GM12878 (cell line): ENCODE measurements around the gene COMMD1. TPM values are rescaled to one million over a fixed set of nuclear protein-coding genes. Genes with fewer than 3 reads are reported as not detected.

ENCODE experiments used
- ATAC-seq: fragments of 200-7000 bp; cut with Tn5 transposase; 3 replicates; pipeline ENCODE4 v1.9.1; 2020; ENCODE audit warnings: mild to moderate bottlenecking, moderate library complexity
- BruUV-seq: library from RNA; stranded (reverse); fragments of 400-500 nt; replicated peaks from 2 replicates; lab custom pipeline; 2021; lab: Mats Ljungman, UMichigan
- CTCF ChIA-PET: fragments of 300-600 bp; sonication (Branson Sonifier 250); formaldehyde crosslinking; extraction: SDS; loops from one replicate; lab custom pipeline; 2021; ENCODE audit warnings: inconsistent platforms; lab: Yijun Ruan, JAX
- POLR2A ChIA-PET: fragments of 350-600 bp; formaldehyde crosslinking; extraction: SDS; loops from one replicate; lab custom pipeline; 2021; ENCODE audit warnings: inconsistent platforms; lab: Charles Lee
- RAD21 ChIA-PET: fragments of 300-600 bp; sonication (Branson Sonifier 250); formaldehyde crosslinking; loops from one replicate; lab custom pipeline; 2023; ENCODE audit warnings: antibody characterized with exemption; ENCODE audit not compliant: unreplicated experiment; lab: Charles Lee
- SMC1A ChIA-PET: fragments of 300-600 bp; sonication (Branson Sonifier 250); formaldehyde crosslinking; loops from one replicate; lab custom pipeline; 2023; ENCODE audit not compliant: unreplicated experiment, uncharacterized antibody; lab: Charles Lee
- DNase-seq: peaks from one replicate; pipeline ENCODE4 v3.0.0-alpha.2; 2011; ENCODE audit warnings: low read depth, low spot score
- FAIRE-seq: peaks from 3 replicates; lab custom pipeline; 2011; peaks lifted over from hg19 to GRCh38; lab: Jason Lieb, UNC
- H2AFZ ChIP-seq: 2 replicates; pipeline ENCODE4 v1.6.0; 2011; ENCODE audit warnings: low read depth, low read length, control low read depth; ENCODE audit not compliant: control insufficient read depth
- H3K27ac ChIP-seq: 2 replicates; pipeline ENCODE4 v1.5.1; 2011; ENCODE audit warnings: control low read depth; ENCODE audit not compliant: control insufficient read depth, insufficient read depth
- H3K27me3 ChIP-seq, 2 experiments: replicated peaks in 1 of 2; 2 replicates each; pipeline versions ENCODE4 v1.6.0 to v1.6.1; 2011; ENCODE audit warnings: low read length in 1 of 2; ENCODE audit not compliant: control insufficient read depth in 2 of 2, insufficient read depth in 2 of 2
- H3K36me3 ChIP-seq, 2 experiments: 2 replicates each; pipeline ENCODE4 v1.5.1; 2011; ENCODE audit warnings: low read length in 1 of 2; ENCODE audit not compliant: control insufficient read depth in 2 of 2, insufficient read depth in 2 of 2
- H3K4me1 ChIP-seq: 2 replicates; pipeline ENCODE4 v1.6.1; 2011; ENCODE audit warnings: mild to moderate bottlenecking, low read length, moderate library complexity, mixed read lengths; ENCODE audit not compliant: control insufficient read depth, insufficient read depth
- H3K4me2 ChIP-seq: 2 replicates; pipeline ENCODE4 v1.6.0; 2011; ENCODE audit warnings: control low read depth; ENCODE audit not compliant: control insufficient read depth, insufficient read depth
- H3K4me3 ChIP-seq: fragments of 200-600 bp; sonication (generic); 2 replicates; pipeline ENCODE4 v1.5.1; 2016
- H3K79me2 ChIP-seq: 2 replicates; pipeline ENCODE4 v1.6.0; 2011; ENCODE audit warnings: low read length; ENCODE audit not compliant: control insufficient read depth, insufficient read depth
- H3K9ac ChIP-seq: 2 replicates; pipeline ENCODE4 v1.8.0; 2011; ENCODE audit warnings: low read length, control low read depth, mixed read lengths; ENCODE audit not compliant: control insufficient read depth, insufficient read depth
- H3K9me3 ChIP-seq: replicated peaks from 3 replicates; pipeline ENCODE4 v1.5.1; 2011; ENCODE audit warnings: mild to moderate bottlenecking, low read length; ENCODE audit not compliant: control insufficient read depth, insufficient read depth
- H4K20me1 ChIP-seq: 2 replicates; pipeline ENCODE4 v1.6.0; 2011; ENCODE audit not compliant: control insufficient read depth, insufficient read depth
- BHLHE40 ChIP-seq, 2 experiments: fragments of 450-650 bp in 1 of 2; IDR thresholded peaks; 2 replicates each; pipeline ENCODE4 v1.6.1; 2011 to 2017; ENCODE audit warnings: low read depth in 2 of 2, borderline replicate concordance in 1 of 2, improper control_type of control experiment in 1 of 2, low read length in 1 of 2, mild to moderate bottlenecking in 1 of 2
- EED ChIP-seq: sonication (generic); IDR thresholded peaks from 2 replicates; pipeline ENCODE4 v1.6.1; 2016; ENCODE audit warnings: antibody characterized with exemption, low read depth
- HSF1 ChIP-seq: fragments of 150-350 bp; IDR thresholded peaks from 2 replicates; pipeline ENCODE4 v1.6.1; 2014; ENCODE audit warnings: mild to moderate bottlenecking, low read depth, low read length
- IKZF2 ChIP-seq, 2 experiments: fragments of 450-650 bp; IDR thresholded peaks; 2 replicates each; pipeline ENCODE4 v1.6.1; 2017; ENCODE audit warnings: mild to moderate bottlenecking in 2 of 2, moderate library complexity in 2 of 2
- RELB ChIP-seq: fragments of 450-650 bp; IDR thresholded peaks from 2 replicates; pipeline ENCODE4 v1.6.1; 2017; ENCODE audit warnings: low read depth, mild to moderate bottlenecking, moderate library complexity
- SPI1 ChIP-seq: IDR thresholded peaks from 2 replicates; pipeline ENCODE4 v1.6.1; 2011; ENCODE audit warnings: low read depth, mild to moderate bottlenecking, low read length, moderate library complexity, borderline replicate concordance; ENCODE audit not compliant: insufficient read depth
- ZBTB40 ChIP-seq: fragments of 450-650 bp; IDR thresholded peaks from 2 replicates; pipeline ENCODE4 v1.6.1; 2016; ENCODE audit warnings: mild to moderate bottlenecking, moderate library complexity, borderline replicate concordance
- in situ Hi-C: fragments of 300-500 bp; cut with MboI; formaldehyde crosslinking; loops from 9 replicates; pipeline ENCODE4 v1.14.3; 2018; ENCODE audit warnings: mixed read lengths
- intact Hi-C: fragments of 100-400 bp; cut with micrococcal nuclease; formaldehyde crosslinking; loops from one replicate; pipeline ENCODE4 v1.14.2; 2022; ENCODE audit not compliant: unreplicated experiment
- polyA plus RNA-seq, 11 experiments: library from polyadenylated mRNA; depleted of rRNA in 4 of 11; unstranded in 6 of 11; stranded (reverse) in 5 of 11; fragments of >200 nt; fragmentation: Nextera tagmentation in 4 of 11; fragmentation: Illumina TruSeq in 1 of 11; extraction: Ambion mirVana in 4 of 11; extraction: Trizol in 1 of 11; gene quantifications; 1 replicate in 1 of 11; 2 replicates in 10 of 11; pipeline versions ENCODE4 v1.2.1 to v1.2.3, GENCODE V29; 2011 to 2016; ENCODE audit warnings: inconsistent platforms in 2 of 11, missing spikeins in 2 of 11, low read depth in 1 of 11
- total RNA-seq, 4 experiments: library from RNA; depleted of rRNA in 3 of 4; stranded (reverse); fragments of >200 nt in 3 of 4; fragmentation: Illumina TruSeq in 1 of 4; extraction: Trizol in 1 of 4; gene quantifications; 2 replicates each; pipeline versions ENCODE4 v1.2.1 to v1.2.3, GENCODE V29; 2013 to 2021

Gene COMMD1
- total and polyA plus RNA-seq, 10 of the 15 experiments (the other 5 are each of a cell fraction or from before 2014, with no cell fraction given) = 39.7 to 210 (median 53.7) TPM

GRCh38 chr2:62119311-62119974 lies 214.0 kb downstream of the COMMD1 start:
- TF ChIP-seq IKZF2 (IDR thresholded peaks at IDR 0.05) = peak; percentile 66 to 76
- peak; percentile 92 for TF ChIP-seq SPI1
- no peak for TF ChIP-seq ZBTB40
- TF ChIP-seq EED = peak; percentile 28; the same call in 1 of the 2 replicates
- no peak for TF ChIP-seq BHLHE40 (IDR thresholded peaks at IDR 0.05; ENCODE audit: borderline replicate concordance in 1 of 2, low read depth in 2 of 2, low read length in 1 of 2)
- no peak for TF ChIP-seq HSF1
- TF ChIP-seq RELB = 0 out of 2 replicates have a peak, but pooled peaks have one; percentile 22
- no peak overlapping the region for H3K4me2 ChIP-seq
- H3K36me3 ChIP-seq = no peaks in the 10 kb centered on the region; a peak in 1 of 4 replicates
- no peaks in the 10 kb centered on the region for H4K20me1 ChIP-seq
- BruUV-seq = no TSS peak
- in situ Hi-C loops (no loop called here), intact Hi-C loops (no loop called here)
- ChIA-PET CTCF (interaction anchor here (1.3 to 1.4 kb wide), 2 partner anchors 17 to 126 kb away, joined by 3 to 4 read pairs; no protein-coding TSS in a partner anchor), RAD21 (no interaction called here), POLR2A (interaction anchor here (1.3 to 1.4 kb wide), 2 partner anchors 11 to 195 kb away, joined by 3 to 5 read pairs; no protein-coding TSS in a partner anchor), SMC1A (interaction anchor here (0.6 to 2.7 kb wide), 14 partner anchors 10 to 216 kb away, joined by 3 to 8 read pairs (median 3); no protein-coding TSS in a partner anchor)
- FAIRE-seq (no peak), DNase-seq (no peak), ATAC-seq (peak; percentile 48)
- no peak overlapping the region for H3K4me3 ChIP-seq
- no peaks in the 10 kb centered on the region; the same call in 1 of the 2 replicates for H3K79me2 ChIP-seq
- peaks cover 47% of the 10 kb centered on the region for H3K4me1 ChIP-seq
- H3K27ac ChIP-seq = peak overlapping the region; percentile 35; the same call in 1 of the 2 replicates
- H3K9ac ChIP-seq = no peak overlapping the region
- H2AFZ ChIP-seq = no peak overlapping the region
- no peaks in the 10 kb centered on the region for H3K9me3 ChIP-seq
- H3K27me3 ChIP-seq = no peaks in the 10 kb centered on the region
